NCI-H146 (cell line): ENCODE measurements around the gene RASAL2.
A peak's percentile ranks its signal among the peaks of the same experiment; 100 is the strongest.
"Not testable (repeated sequence)": the region's sequence is repeated elsewhere in the genome, so short reads cannot be mapped to it uniquely, and the experiment has no call there.

ENCODE experiments used
- DNase-seq: peaks from one replicate; lab custom pipeline; 2025; lab: John Stamatoyannopoulos, UW

RASAL2 gene

DNA sequence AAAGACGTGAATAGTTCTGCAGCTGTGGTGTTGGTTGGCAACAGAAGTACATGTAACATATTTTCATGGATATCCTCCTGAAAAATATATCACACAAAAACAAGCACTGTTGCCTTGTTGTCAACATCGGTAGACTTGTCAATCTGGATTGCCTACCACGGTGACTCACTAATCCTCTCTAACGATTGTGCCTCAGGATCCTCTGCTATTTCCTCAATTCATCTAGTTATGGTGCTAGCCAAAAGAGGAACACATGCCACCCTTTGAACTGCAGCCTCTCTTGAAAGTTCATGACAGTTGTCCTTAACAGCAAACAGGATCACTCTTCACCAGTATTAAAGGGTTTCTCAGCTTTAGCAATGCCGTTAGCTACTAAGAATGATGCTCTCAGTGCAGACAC is 25.7 kb downstream of the RASAL2 start:
- no peak for DNase-seq

GRCh38 chr1:178120088-178120487 is 26.2 kb downstream of the RASAL2 start:
- no peak for DNase-seq

- not testable (repeated sequence) for DNase-seq
Measured at GRCh38 chr1:178120520-178121052, 26.7 kb downstream of the RASAL2 start.

GRCh38 chr1:178121883-178122282 is 28.0 kb downstream of the RASAL2 start:
- DNase-seq = peak; percentile 22

DNA sequence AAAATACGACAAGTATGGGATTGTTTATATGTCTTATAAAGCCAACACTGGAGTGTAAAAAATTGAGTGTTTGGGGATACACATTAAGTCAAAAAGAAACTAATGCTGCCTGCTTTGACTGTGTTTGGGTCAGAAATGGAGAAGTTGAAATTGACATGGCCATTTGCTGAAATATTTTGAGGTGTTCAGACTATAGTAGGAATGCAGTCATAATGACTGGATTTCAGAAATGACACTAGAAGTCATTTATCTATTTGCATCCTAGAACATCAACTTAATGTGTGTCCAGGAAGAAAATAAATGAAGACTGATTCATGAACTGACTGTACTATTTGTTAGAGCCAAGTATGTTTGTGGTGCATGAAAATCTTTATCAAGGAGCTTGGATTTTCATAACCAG is 28.4 kb downstream of the RASAL2 start:
- DNase-seq = no peak

DNA sequence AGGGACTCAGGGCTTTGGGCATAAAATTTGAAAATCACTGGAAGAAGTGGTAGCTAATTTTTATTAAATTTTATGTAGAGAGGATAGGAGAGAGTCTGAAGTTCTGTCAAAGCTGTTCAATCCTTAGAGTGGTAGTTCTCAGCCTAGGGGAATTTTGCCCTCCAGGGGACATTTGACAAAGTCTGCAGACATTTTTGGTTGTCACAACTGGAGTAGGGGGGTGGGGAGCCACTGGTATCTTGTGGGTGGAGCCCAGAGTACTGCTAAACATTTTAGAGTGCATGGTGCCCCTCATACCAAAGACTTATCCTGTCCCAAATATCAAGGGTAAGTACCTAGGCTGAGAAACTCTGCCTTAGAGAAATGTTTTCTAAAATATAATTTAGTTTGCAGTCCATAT is 30.2 kb downstream of the RASAL2 start:
- no peak for DNase-seq

DNA sequence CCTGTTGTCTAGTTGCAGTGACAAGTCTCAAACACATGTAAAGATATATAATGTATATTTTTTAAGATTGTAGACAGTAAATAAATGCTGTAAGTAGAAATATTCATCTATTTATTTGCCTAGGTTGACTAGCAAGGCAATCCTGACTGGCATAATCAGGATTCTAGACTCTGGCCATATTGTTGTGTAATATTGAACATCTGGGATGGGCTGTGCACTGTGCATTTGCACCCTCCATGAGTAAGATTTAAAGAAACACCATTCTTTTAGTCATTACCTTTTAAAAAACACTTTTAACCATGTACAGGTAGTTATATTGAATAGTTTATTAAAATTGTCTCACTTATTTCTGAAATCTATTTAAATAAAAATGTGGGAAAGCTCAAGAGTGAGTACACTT is 32.4 kb downstream of the RASAL2 start:
- DNase-seq = no peak

DNA sequence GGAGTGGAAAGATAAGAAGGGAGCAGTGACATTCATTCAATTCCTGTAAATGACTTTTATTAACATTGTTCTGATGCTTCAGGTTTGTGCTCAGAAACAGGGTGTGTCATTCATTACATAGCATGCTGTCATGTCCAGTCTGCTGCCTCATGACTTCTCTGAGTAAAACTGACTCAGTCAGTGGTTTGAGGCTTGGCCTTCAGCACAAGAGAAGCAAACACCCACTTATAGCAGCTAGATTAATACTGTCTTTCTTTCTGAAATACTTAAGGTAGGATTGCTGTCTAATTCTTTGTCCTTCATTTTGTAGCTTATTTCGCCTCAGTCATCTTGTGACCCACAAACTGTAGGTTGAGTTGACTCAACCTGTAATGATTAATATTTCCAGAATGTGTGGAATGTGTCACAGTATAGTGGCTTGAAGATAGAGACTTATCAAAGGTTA is 32.9 kb downstream of the RASAL2 start:
- no peak for DNase-seq

GRCh38 chr1:178127482-178128191 is 33.7 kb downstream of the RASAL2 start:
- DNase-seq = no peak

- no peak for DNase-seq
Measured at GRCh38 chr1:178133239-178133989, 39.5 kb downstream of the RASAL2 start.

GRCh38 chr1:178134061-178134460 is 40.2 kb downstream of the RASAL2 start:
- no peak for DNase-seq

DNA sequence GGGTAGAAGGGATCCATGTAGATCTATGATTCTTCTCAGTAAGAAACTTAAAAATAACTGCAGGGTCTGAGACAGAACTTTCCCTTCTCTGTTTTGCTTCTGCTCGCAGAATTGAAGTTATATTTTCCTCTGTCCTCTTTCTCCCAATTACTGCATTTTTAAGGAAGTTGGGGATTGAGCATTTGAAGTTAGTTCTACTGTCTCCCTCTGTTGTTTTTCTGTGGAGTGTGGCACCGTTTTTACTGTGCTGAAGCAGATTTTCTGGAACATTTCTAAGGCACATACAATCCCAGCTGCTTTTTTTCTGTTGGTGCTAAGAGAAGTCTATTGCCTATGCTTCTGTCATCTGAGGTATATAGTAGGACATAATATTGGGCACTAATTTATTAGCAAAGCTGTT is 43.3 kb downstream of the RASAL2 start:
- DNase-seq = no peak

- no peak for DNase-seq
Measured at GRCh38 chr1:178142806-178143205, 48.9 kb downstream of the RASAL2 start.

DNA sequence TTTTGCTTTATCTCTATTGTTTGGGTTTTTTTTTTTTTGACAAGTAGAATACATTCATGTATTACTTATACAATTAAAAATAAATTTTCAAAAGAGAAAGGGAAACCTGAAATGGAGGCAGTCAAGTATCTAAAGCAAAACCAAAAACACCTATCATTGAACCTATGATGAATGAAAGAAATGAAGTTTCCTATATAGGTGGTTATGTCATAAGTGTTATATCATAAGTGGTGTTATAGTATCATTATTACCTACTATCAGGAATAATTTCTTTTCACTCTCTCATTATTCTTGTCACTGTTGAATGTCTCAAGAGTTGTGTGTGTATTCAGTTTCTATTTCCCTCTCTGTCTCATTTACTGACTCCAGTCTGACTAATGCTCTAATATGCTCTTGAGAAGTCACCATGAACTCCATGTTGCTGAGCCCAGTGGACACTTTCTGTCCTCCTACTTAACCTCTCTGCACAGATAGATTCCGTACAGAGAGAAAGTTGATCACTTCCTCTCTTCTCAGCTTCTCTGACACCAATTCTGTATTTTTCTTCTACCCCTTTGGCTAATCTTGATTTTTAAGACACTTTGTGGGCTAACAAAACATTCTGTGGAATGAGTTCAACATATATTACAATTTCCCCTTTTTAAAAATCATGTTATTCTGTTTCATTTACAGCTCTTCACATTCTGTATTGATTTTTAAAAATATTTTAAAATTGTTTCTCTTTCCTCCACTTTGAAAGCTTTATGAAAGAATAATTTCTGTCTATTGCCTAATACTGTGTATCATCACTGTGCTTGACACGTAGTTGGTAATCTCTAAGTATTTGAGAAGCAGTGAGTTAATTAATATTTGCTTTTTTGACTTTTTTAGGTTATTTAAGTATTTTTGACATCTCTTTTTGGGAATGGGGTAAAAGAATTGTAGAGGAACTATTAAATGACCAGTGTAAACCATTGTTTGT is 50.1 kb downstream of the RASAL2 start:
- no peak for DNase-seq

DNA sequence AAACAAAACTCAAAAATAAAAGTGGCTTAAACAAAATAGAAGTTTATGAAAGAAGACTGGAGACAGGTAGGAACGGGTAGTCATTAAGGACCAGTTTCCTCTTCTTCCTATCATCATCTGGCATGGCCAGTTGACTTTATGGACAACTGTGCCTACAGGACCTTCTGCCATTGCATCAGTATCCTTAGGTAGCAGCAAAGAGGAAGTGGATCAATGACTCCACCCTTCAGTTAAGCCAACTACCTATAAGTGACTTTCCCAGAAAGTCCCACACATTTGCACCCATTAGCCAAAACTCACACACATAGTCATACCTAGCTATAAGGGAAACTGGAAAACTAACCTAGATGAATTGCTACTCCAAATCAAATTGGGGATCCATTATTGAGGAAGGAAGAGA is 51.7 kb downstream of the RASAL2 start:
- DNase-seq = no peak

GRCh38 chr1:178146436-178146835 is 52.5 kb downstream of the RASAL2 start:
- peak; percentile 90 for DNase-seq

GRCh38 chr1:178150610-178151009 is 56.7 kb downstream of the RASAL2 start:
- DNase-seq = no peak

DNA sequence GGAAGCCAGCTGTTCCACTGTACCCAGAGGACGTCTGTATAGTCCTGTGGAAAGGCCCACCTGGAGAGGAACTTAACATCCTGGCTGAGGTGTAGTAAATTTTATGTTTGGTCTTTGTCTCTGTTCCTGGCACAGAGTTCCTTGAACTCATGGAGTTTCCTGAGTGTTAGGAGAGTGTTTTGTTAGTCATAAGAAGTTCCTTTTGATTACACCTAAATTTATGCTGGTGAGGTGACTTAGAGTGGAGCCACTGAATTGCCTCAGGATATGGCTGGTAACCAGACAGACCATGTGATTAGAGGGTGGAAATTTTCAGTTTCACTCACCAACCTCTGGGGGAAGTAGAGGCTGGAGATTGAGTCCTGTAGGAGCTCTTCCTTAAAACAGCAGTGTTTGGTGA is 57.9 kb downstream of the RASAL2 start:
- no peak for DNase-seq

DNA sequence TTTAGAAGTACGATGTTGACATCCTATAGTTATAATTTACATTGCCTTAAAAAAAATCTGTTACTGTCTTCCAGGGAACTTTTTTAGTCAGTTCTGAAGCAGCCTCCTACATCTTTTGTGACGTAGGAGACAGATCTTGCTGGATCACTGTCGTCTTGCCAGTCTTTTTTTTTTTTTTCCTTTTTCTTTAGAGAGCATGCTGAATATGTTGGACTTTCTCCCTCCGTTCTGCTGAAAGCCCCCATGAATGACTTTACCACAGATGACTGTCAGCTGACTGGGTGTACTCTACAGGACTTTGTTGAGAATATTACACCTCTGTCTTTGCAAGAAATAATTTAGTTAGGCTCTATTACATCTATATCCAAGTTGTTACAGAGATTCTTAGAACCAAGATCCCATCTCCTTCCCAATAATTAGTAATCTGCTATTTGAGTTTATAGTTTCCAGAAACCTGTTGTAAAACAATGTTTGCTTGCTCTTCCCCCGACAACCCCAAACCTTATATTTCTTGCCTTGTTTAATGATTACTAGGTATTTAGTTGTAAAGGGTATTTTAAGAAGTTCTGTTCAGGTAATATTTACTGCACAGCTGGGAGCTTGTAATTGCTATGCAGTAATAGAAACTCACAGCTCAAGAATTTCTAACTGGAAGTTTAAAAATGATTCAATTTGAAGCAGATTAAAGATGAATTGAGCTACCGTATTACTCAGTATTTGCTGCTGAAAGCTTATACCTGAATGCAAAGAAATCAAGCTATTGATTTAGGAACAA is 61.8 kb downstream of the RASAL2 start:
- DNase-seq = no peak

DNA sequence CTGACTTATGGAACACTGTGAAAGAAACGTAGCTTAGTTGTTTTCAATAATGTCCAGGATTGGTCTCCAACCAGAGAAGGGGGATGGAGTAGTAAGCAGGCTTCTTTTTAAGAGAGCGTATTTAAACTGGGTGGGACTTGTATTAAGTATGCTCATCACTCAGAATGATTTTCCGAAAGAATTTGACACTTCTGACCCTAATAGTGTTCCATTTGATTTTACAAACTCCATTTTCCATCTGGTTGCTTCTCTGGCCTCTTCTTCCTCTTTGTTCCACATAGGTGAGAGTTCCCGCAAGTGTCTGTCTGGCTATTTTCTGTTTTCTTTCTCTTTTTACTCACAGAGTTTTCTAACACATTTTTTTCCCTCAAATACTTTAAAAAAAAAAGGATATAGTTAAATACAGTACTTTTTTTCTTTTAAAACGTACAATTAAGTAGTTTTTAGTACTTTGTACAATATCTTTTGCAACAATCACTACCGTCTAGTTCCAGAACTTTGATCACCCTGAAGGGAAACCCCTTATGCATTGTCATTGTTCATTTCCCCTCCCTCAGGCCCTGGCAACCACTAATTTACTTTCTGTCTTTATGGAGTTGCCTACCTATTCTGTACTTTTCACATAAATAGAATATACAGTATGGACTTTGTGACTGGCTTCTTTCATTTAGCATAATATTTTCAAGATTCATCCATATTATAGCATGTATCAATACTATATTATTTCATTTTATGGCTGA is 67.0 kb downstream of the RASAL2 start:
- DNase-seq = no peak

DNA sequence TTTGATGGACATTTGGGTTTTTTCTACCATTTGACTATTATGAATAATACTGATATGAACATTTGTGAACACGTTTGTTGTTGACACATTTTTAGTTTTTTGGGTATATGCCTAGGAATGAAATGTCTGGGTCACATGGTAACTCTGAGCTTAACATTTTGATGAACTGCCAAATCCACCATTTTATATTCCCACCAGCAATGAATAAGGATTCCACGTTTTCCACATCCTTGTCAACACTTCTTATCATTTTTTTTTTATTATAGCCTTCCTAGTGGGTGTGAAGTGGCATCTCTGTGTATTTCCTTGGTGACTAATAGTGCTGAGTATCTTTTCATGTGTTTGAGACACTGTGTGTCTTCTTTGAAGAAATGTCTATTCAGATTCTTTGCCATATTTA is 67.6 kb downstream of the RASAL2 start:
- no peak for DNase-seq
